GM18909 (cell line): ENCODE data around the gene MPI.

Experiments
- ATAC-seq: cut with Tn5 transposase; IDR thresholded peaks from one replicate; pipeline ENCODE4 v1.9.1; 2021; ENCODE audit warnings: mild to moderate bottlenecking; ENCODE audit not compliant: unreplicated experiment, poor library complexity

MPI gene

GRCh38 chr15:74889883-74890664, at the start of gene MPI:
MPI (plus strand) TSS chr15:74890042; CDS start chr15:74890074, 32 bp downstream.
- ATAC-seq = peak; percentile 86

GRCh38 chr15:74840851-74841775, 48.7 kb upstream of the MPI start:
- ATAC-seq = no peak

- ATAC-seq = no peak
Measured at GRCh38 chr15:74841891-74842373, 47.9 kb upstream of the MPI start.

GRCh38 chr15:74842581-74843444, 47.0 kb upstream of the MPI start, which contains the start of gene ULK3:
ULK3 (minus strand) TSS chr15:74843156; CDS start chr15:74843105, 51 bp downstream.
- ATAC-seq = peak; percentile 84

- ATAC-seq = no peak
Measured at GRCh38 chr15:74843445-74843828, 46.4 kb upstream of the MPI start.

GRCh38 chr15:74843891-74844299, 45.9 kb upstream of the MPI start:
- ATAC-seq = no peak

GRCh38 chr15:74844319-74845207, 45.3 kb upstream of the MPI start:
- ATAC-seq = no peak

- no peak for ATAC-seq
Measured at GRCh38 chr15:74845208-74845568, 44.7 kb upstream of the MPI start.

- no peak for ATAC-seq
Measured at GRCh38 chr15:74845581-74845980, 44.3 kb upstream of the MPI start.

GRCh38 chr15:74847432-74847831, 42.4 kb upstream of the MPI start:
- no peak for ATAC-seq

- ATAC-seq = no peak
Measured at GRCh38 chr15:74850393-74850792, 39.4 kb upstream of the MPI start.

GRCh38 chr15:74851960-74852359, 37.9 kb upstream of the MPI start:
- no peak for ATAC-seq

- no peak for ATAC-seq
Measured at GRCh38 chr15:74854453-74855022, 35.3 kb upstream of the MPI start.

GRCh38 chr15:74855857-74856256, 34.0 kb upstream of the MPI start:
- ATAC-seq = no peak

GRCh38 chr15:74856537-74856936, 33.3 kb upstream of the MPI start:
- ATAC-seq = no peak

- ATAC-seq = peak; percentile 71
Measured at GRCh38 chr15:74857082-74857655, 32.7 kb upstream of the MPI start.

- ATAC-seq = peak; percentile 19
Measured at GRCh38 chr15:74857671-74858368, 32.0 kb upstream of the MPI start.

GRCh38 chr15:74858369-74858740, 31.5 kb upstream of the MPI start:
- ATAC-seq = no peak
